SKM-1 (cell line): ENCODE data around the gene NFX1.

Source experiments
- DNase-seq: peaks from one replicate; lab custom pipeline; 2025; ENCODE audit not compliant: unreplicated experiment; lab: John Stamatoyannopoulos, UW

NFX1 gene

GRCh38 chr9:33290247-33291030 is at the start of gene NFX1:
NFX1 (plus strand) TSS chr9:33290516; CDS start chr9:33290573, 57 bp downstream.
- DNase-seq, result peak; percentile 93

DNA sequence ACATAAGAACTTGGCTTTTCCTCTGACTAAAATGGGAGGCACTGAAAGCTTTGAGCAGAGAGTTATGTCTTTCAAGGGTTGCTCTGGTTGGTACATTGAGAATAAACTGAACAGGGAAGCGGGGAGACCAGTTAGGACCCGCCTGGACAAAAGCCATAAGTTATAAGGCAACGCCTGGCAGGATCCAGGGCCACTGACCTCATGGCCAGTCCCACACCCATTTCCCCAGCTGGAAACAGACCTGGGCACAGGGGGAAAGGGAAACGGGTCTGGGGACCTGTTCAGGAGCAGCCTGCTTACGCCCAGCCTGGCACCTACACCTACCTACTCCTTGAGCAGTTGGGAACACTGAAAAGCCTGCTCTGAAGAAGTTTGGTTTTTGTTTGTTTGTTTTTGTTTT is 49.0 kb upstream of the NFX1 start:
- DNase-seq, result no peak

DNA sequence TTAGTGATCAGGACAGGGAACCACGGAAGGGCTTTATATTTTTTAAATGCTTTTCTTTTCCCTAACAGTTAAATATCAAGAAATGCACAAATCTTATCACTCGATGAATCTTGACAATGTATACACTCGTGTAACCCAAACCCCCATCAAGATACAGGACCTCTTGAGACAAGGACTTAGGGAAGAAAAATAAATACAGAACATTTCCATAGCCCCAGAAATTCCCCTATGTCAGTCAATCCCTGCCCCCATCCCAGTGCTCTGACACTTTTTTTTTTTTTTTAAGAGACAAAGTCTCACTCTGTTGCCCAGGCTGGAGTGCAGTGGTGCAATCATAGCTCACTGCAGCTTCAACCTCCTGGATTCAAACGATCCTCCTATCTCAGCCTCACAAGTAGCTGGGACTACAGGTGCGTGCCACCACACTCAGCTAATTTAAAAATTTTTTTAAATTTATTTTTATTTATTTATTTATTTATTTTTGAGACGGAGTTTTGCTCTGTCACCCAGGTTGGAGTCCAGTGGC is 47.6 kb upstream of the NFX1 start:
- no peak for DNase-seq

- DNase-seq, result peak; percentile 8
These were observed 46.1 kb upstream of the NFX1 start for GRCh38 chr9:33244137-33244784.

- no peak for DNase-seq
These were observed 45.0 kb upstream of the NFX1 start for GRCh38 chr9:33245341-33245740.

DNA sequence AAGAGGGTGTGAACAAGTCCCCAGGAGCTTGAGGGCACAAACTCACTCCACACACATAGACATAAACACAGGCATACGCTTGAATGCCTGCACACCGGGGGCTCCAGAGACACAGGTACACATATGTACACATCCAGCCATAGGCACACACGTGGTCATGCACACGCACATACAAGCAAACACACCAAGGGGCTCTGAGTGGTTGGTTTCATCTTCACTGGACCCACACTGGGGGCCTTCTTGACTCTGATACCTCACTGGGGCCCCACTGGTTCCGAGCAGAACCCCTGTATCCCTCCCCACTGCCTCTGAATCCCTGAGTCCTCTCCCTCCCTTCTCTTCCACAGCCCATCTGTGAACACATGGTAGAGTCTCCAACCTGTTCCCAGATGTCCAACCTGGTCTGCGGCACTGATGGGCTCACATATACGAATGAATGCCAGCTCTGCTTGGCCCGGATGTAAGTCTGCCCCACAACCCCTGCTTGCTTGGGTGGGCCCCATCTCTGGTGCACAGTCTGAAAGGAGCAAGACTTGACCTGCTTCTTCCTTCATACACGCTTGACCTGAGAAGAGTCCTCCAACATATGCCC is 44.0 kb upstream of the NFX1 start:
- DNase-seq, result no peak

GRCh38 chr9:33248606-33249005 is 41.7 kb upstream of the NFX1 start:
- no peak for DNase-seq

DNA sequence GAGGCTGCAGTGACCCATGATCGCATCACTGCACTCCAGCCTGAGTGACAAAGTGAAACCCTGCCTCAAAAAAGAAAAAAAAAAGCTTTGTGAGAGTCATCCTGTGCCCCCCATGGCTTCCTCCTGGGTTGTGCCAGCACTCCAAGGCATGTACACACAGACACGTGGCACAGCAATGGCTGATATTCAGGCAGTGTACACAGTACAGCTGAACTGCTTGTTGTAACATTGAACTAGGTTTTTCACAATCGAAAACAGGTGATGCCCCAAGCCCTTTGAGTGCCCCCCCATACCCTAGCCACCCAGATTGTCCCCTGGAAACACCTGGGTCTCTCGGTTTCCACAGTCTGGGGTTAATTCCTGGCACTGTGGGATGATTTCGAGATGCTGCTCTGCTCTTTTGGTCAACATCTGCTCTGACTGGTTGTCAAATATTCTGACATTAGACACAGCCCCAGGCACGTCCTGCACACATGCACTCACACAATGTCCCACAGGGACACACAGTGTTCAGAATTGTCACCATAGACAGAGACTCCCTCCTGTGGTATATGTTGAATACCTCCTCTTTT is 41.1 kb upstream of the NFX1 start:
- no peak for DNase-seq

DNA sequence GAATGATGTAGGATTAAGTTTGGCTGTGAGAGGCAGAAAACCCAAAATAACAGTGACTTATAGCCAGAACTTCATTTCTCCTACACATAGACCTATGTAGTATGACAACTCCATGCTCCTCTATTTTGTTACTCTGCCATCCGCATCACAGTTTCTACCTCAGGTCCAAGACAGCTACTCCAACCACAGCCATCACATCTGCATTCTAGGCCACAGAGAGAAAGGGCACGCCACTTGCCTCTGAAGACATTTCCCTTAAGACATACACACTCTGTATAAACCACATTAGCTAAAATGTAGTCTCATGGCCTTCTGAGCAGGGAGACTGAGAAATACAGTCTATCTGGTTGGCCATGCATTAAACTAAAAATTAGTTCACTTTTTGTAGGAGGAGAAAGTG is 40.3 kb upstream of the NFX1 start:
- no peak for DNase-seq

DNA sequence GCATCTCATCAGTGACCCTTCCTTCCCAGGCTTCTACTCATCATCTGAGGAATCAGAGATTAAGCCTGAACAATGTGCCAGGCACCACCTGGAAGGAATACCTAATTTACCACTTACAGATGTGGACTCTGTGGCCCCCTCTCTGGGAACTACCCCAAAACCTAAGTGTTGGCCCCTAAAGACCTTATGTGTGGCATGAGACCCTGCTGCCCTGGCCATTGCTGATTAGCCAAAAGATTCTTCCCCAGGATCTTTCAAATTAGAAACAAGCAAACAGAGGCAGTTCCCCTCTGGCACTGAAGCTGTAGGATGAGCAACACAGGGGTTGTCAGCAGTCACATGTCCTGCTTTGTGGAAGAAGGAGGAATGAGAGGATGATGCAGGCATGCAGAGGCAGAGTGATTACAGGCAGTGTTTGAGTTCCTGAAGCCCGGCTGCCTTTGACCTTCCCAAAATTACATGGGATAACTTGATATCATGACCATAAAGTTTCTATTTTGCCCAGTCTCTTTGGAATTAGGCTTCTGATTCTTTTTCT is 39.8 kb upstream of the NFX1 start:
- no peak for DNase-seq

DNA sequence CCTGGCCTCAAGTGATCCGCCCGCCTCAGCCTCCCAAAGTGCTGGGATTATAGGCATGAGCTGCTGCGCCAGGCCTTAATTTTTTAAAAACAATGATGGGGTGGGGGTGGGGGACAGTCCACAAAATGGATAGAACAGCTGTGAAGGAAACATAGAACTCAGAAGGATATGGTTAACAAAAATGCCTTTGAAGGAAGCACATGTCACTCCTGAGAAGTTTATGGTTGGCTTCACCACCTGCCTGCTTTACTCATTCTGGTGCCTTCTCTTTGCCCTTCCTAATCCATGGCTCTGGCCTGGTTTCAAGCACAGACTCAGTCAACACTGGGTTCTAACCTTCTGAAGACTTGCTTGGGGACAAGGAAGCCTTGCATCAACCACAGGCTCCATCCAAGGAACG is 36.1 kb upstream of the NFX1 start:
- no peak for DNase-seq

- DNase-seq, result no peak
These were observed 35.3 kb upstream of the NFX1 start for GRCh38 chr9:33255014-33255413.

GRCh38 chr9:33255471-33255870 is 34.8 kb upstream of the NFX1 start:
- no peak for DNase-seq

GRCh38 chr9:33256236-33256635 is 34.1 kb upstream of the NFX1 start:
- DNase-seq, result no peak

GRCh38 chr9:33257276-33257675 is 33.0 kb upstream of the NFX1 start:
- DNase-seq, result no peak

DNA sequence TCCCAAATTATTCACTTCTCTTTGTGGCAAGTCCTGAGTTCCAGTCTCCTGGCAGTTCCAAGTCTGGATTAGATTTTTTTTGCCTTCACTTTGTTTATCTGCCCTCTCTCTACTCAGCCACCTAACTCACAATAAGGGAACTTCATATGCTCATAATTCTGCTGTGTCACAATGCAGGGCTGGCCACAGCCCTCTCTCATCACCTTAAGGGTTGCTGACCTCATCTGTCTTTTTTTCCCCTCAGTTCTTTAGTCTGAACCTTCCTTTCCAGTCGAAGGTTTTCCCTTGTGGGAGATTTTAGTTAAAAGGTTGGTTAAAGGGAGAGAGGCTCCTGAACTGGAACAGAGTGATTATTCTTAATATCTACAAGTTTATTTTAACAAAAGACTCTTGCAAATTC is 29.9 kb upstream of the NFX1 start:
- no peak for DNase-seq

- no peak for DNase-seq
These were observed 26.9 kb upstream of the NFX1 start for GRCh38 chr9:33263131-33264002.

- peak; percentile 5 for DNase-seq
These were observed 26.3 kb upstream of the NFX1 start for GRCh38 chr9:33264003-33264472.

DNA sequence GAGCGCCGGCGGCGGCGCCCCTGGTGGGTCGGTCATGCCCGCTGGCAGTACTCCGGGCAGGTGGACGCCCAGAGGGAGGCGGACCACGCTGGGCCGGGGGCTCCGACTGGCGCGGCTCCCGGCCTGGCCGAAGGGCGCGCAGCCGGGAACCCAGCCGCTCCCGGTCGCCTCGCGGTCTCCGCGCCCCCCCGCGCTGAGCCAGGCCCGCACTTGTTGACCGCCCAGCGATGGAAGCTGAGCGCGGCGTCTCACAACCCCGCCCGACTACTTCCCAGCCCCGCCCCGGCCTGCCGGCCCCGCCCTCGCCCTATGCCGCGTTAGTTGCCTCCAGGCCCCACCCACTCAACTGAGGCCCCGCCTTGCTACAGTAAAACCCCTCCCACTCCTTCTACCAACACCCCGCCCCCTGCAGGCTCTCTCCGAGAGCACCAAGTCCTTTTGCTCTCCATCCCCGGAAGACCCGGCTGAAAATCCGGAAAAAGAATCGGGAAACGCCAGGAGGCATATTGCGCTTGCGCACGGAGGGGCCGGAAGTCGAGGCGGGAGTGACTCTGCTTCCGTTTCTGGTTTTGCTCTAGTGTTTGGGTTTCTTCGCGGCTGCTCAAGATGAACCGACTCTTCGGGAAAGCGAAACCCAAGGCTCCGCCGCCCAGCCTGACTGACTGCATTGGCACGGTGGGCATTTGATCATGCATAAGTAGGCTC is 25.7 kb upstream of the NFX1 start, which contains the start of the genes BAG1 and CHMP5:
TSS of gene BAG1 (minus strand) at position 236 of the 705 bp plus-strand sequence.
TSS of gene CHMP5 (plus strand) at position 577 of the 705 bp plus-strand sequence. CDS start at position 607, 30 bp downstream.
- peak; percentile 99 for DNase-seq
